ENCODE results near the gene HMGXB3.

DNA sequence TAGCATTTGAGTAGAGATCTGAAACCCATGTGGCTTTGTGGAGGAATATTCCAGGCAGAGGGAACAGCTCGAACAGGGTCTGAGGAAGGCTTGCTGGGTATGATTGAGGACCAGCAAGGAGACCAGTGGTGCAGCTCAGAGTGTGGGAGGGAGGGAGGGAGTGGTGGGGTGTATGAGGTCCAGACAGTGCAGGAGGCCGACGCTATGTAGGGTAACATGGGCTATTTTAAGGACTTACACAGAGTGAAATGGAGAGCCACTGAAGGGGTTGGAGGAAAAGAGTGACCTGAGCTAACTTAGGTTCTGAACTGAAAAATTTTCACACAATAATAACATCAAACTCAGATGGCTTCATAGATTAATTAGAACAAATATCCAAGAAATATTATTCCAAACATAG, 41.9 kb downstream of the HMGXB3 start:
- TF ChIP-seq, protein P1, sequence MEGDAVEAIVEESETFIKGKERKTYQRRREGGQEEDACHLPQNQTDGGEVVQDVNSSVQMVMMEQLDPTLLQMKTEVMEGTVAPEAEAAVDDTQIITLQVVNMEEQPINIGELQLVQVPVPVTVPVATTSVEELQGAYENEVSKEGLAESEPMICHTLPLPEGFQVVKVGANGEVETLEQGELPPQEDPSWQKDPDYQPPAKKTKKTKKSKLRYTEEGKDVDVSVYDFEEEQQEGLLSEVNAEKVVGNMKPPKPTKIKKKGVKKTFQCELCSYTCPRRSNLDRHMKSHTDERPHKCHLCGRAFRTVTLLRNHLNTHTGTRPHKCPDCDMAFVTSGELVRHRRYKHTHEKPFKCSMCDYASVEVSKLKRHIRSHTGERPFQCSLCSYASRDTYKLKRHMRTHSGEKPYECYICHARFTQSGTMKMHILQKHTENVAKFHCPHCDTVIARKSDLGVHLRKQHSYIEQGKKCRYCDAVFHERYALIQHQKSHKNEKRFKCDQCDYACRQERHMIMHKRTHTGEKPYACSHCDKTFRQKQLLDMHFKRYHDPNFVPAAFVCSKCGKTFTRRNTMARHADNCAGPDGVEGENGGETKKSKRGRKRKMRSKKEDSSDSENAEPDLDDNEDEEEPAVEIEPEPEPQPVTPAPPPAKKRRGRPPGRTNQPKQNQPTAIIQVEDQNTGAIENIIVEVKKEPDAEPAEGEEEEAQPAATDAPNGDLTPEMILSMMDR (IDR thresholded peaks at IDR 0.05; ENCODE audit: low read length), result no peak
- no peak for TF ChIP-seq EZH2phosphoT487 (IDR thresholded peaks at IDR 0.05; ENCODE audit: low read length)
- no peak for TF ChIP-seq EZH2 (optimal IDR thresholded peaks at IDR 0.05; ENCODE audit: low read depth, low read length)

All from MM.1S (cell line).